Stimulated activated CD4-positive, alpha-beta T cell treated with anti-CD3 and anti-CD28 coated beads, TNF-alpha, amount 100 ng/mL, for 24 hours (primary cell): ENCODE measurements around the gene CALR.
"Not testable (repeated sequence)": the region's sequence is repeated elsewhere in the genome, so short reads cannot be mapped to it uniquely, and the experiment has no call there.

ENCODE experiments used
- DNase-seq, 3 experiments: peaks; one replicate each; pipeline ENCODE4 v3.0.0-alpha.2; 2020; ENCODE audit warnings: low read depth in 3 of 3

The CALR gene

GRCh38 chr19:12937927-12938778 lies at the start of gene CALR:
Gene CALR, plus strand, starts transcription at chr19:12938609. Its CDS starts 71 bp downstream, at chr19:12938680.
- peak; percentile 99 for DNase-seq

- not testable (repeated sequence) for DNase-seq
Measured at GRCh38 chr19:12890299-12890786, 48.1 kb upstream of the CALR start.

GRCh38 chr19:12890787-12891552 lies 47.4 kb upstream of the CALR start, which contains the start of gene GCDH:
Gene GCDH, plus strand, starts transcription at chr19:12891160. Its CDS starts 145 bp downstream, at chr19:12891305.
- DNase-seq: peak; percentile 92 to 97 (median 95)

- no peak for DNase-seq
Measured at GRCh38 chr19:12891553-12892021, 46.8 kb upstream of the CALR start.

- DNase-seq: no peak
Measured at GRCh38 chr19:12893582-12893981, 44.8 kb upstream of the CALR start.

- no peak for DNase-seq
Measured at GRCh38 chr19:12896460-12896859, 41.9 kb upstream of the CALR start.

- no peak for DNase-seq
Measured at GRCh38 chr19:12899891-12900518, 38.4 kb upstream of the CALR start.

GRCh38 chr19:12907166-12907565 lies 31.2 kb upstream of the CALR start:
- DNase-seq: no peak

GRCh38 chr19:12912571-12912970 lies 25.8 kb upstream of the CALR start:
- no peak for DNase-seq

- DNase-seq: no peak
Measured at GRCh38 chr19:12913011-12913561, 25.3 kb upstream of the CALR start.

GRCh38 chr19:12913851-12914690 lies 24.3 kb upstream of the CALR start:
- DNase-seq: peak in 1 of 3 experiments; percentile 42

GRCh38 chr19:12915860-12916259 lies 22.5 kb upstream of the CALR start:
- DNase-seq: not testable (repeated sequence)

GRCh38 chr19:12918253-12918652 lies 20.2 kb upstream of the CALR start:
- no peak for DNase-seq

GRCh38 chr19:12921047-12921446 lies 17.4 kb upstream of the CALR start:
- DNase-seq: no peak

GRCh38 chr19:12922959-12923358 lies 15.4 kb upstream of the CALR start:
- DNase-seq: no peak

- no peak for DNase-seq
Measured at GRCh38 chr19:12924621-12925310, 13.6 kb upstream of the CALR start.

GRCh38 chr19:12930002-12930645 lies 8.3 kb upstream of the CALR start:
- DNase-seq: no peak

- no peak for DNase-seq
Measured at GRCh38 chr19:12932392-12933286, 5.8 kb upstream of the CALR start.
